ENCODE data around the gene GABBR1. TPM values are rescaled to one million over a fixed set of nuclear protein-coding genes. Genes with fewer than 3 reads are reported as not detected.

GABBR1 gene
- total and polyA plus RNA-seq, 2 donors (not counting 1 experiment from before 2014, with no cell fraction given), result 198 to 241 TPM

GRCh38 chr6:29629571-29629970, 3.4 kb downstream of the GABBR1 start:
- H3K9me3 ChIP-seq (ENCODE audit: control extremely low read depth in 1 of 3, control insufficient read depth in 2 of 3, insufficient read depth in 1 of 3, low read length in 2 of 3), result no peaks in the 10 kb centered on the region
- H2AFZ ChIP-seq (ENCODE audit: insufficient read depth, low read depth, low read length, poor library complexity, severe bottlenecking), result no peak overlapping the region
- H3K36me3 ChIP-seq (replicated peaks in 1 of 2; ENCODE audit: control extremely low read depth in 1 of 2, control insufficient read depth in 1 of 2, extremely low read depth in 1 of 2, insufficient read depth in 2 of 2, low read length in 1 of 2), result peaks cover 0 to 6% of the 10 kb centered on the region in 2 experiments
- H3K9ac ChIP-seq (ENCODE audit: low read length), result no peak overlapping the region
- no CpG with 5 or more reads among the region's 2 CpGs for WGBS (ENCODE audit: insufficient coverage)
- H3K27me3 Mint-ChIP-seq, result no peaks in the 10 kb centered on the region
- H3K4me1 Mint-ChIP-seq, result peaks cover 60% of the 10 kb centered on the region
- H3K79me2 ChIP-seq (ENCODE audit: control insufficient read depth, insufficient read depth, low read length), result peaks cover 15% of the 10 kb centered on the region
- CTCF ChIA-PET, result interaction anchor here (1.1 to 13.5 kb wide), 3 partner anchors 12 to 21 kb away, joined by 3 to 226 read pairs (median 5); no protein-coding TSS in a partner anchor
- no peaks in the 10 kb centered on the region for H3K9me3 Mint-ChIP-seq (ENCODE audit: insufficient read depth)
- H3K4me3 Mint-ChIP-seq, result peak overlapping the region; percentile 5
- H3K4me2 ChIP-seq (replicated peaks; ENCODE audit: low read depth, low read length, poor library complexity, severe bottlenecking), result peak overlapping the region; percentile 98
- POLR2A ChIA-PET, result no interaction called here
- H3K4me1 ChIP-seq (ENCODE audit: control insufficient read depth in 2 of 2, insufficient read depth in 2 of 2, low read length in 2 of 2), result peaks cover 28 to 55% of the 10 kb centered on the region in 2 donors
- no peak overlapping the region for H3K27ac Mint-ChIP-seq
- no peak for DNase-seq
- intact Hi-C loops (cut with micrococcal nuclease), result loop anchor here (5.0 kb wide), 2 partner anchors 77 to 123 kb away; a partner anchor contains a TSS
- H4K20me1 ChIP-seq (ENCODE audit: control insufficient read depth, insufficient read depth, low read length, poor library complexity, severe bottlenecking), result peaks cover 22% of the 10 kb centered on the region
- TF ChIP-seq EZH2 (IDR thresholded peaks at IDR 0.05; ENCODE audit: borderline replicate concordance, insufficient read depth, low read depth, low read length, poor library complexity, severe bottlenecking), result no peak
- TF ChIP-seq, protein P1, sequence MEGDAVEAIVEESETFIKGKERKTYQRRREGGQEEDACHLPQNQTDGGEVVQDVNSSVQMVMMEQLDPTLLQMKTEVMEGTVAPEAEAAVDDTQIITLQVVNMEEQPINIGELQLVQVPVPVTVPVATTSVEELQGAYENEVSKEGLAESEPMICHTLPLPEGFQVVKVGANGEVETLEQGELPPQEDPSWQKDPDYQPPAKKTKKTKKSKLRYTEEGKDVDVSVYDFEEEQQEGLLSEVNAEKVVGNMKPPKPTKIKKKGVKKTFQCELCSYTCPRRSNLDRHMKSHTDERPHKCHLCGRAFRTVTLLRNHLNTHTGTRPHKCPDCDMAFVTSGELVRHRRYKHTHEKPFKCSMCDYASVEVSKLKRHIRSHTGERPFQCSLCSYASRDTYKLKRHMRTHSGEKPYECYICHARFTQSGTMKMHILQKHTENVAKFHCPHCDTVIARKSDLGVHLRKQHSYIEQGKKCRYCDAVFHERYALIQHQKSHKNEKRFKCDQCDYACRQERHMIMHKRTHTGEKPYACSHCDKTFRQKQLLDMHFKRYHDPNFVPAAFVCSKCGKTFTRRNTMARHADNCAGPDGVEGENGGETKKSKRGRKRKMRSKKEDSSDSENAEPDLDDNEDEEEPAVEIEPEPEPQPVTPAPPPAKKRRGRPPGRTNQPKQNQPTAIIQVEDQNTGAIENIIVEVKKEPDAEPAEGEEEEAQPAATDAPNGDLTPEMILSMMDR (IDR thresholded peaks at IDR 0.05), result no peak
- no peak for ATAC-seq (ENCODE audit: low read depth)
- H3K27ac ChIP-seq (ENCODE audit: low read length in 2 of 2), result no peak overlapping the region
- no peaks in the 10 kb centered on the region for H3K27me3 ChIP-seq (replicated peaks in 1 of 4; ENCODE audit: control extremely low read depth in 1 of 4, control insufficient read depth in 3 of 4, insufficient read depth in 4 of 4, low read length in 3 of 4)
- no peak overlapping the region for H3K4me3 ChIP-seq (ENCODE audit: control extremely low read depth in 1 of 5, extremely low read depth in 1 of 5, insufficient read depth in 1 of 5, low read depth in 2 of 5, low read length in 4 of 5)
